GM12892 (cell line): ENCODE results near the gene APBB2.

ENCODE experiments used
- POLR2AphosphoS5 ChIP-seq: IDR thresholded peaks from 2 replicates; pipeline ENCODE4 v1.6.1; 2011; ENCODE audit warnings: low read depth, low read length, control low read depth
- TAF1 ChIP-seq: IDR thresholded peaks from 2 replicates; pipeline ENCODE4 v1.6.1; 2011; ENCODE audit warnings: low read depth, mild to moderate bottlenecking, control low read depth, low read length, borderline replicate concordance

GRCh38 chr4:41203841-41204240 is 10.5 kb downstream of the APBB2 start:
- TF ChIP-seq POLR2AphosphoS5: no peak
- TF ChIP-seq TAF1: no peak
